ENCODE data around the gene ACTN1.

Gene ACTN1

DNA sequence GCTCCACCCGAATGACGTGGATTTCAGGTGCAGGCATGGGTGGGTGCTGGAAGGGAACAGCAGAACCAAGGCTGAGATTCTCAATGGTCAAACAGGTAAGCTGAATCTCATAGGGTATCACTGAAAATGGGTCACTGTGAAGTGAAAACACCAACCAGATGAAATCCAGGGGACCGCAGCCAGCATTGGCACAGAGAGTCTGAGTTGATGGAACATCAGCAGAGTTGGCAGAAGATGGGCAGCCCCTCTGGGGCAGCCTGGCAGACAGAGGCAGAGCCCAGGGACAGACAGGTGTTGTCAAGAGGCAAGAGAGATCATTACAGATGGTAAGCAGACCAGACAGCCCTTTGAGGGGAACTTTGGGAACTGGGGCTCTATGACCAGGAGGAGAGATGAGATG, 48.0 kb downstream of the ACTN1 start:
- no peaks in the 10 kb centered on the region for H3K79me2 ChIP-seq (ENCODE audit: insufficient read depth, low read length)
- H3K4me1 ChIP-seq (ENCODE audit: insufficient read depth, low read length, severe bottlenecking) = no peaks in the 10 kb centered on the region
- H2AFZ ChIP-seq (ENCODE audit: low read length) = no peak overlapping the region
- H3K4me2 ChIP-seq (ENCODE audit: low read length) = no peak overlapping the region
- no peak for TF ChIP-seq EZH2 (IDR thresholded peaks at IDR 0.05; ENCODE audit: borderline replicate concordance, low read length)
- TF ChIP-seq, protein P1, sequence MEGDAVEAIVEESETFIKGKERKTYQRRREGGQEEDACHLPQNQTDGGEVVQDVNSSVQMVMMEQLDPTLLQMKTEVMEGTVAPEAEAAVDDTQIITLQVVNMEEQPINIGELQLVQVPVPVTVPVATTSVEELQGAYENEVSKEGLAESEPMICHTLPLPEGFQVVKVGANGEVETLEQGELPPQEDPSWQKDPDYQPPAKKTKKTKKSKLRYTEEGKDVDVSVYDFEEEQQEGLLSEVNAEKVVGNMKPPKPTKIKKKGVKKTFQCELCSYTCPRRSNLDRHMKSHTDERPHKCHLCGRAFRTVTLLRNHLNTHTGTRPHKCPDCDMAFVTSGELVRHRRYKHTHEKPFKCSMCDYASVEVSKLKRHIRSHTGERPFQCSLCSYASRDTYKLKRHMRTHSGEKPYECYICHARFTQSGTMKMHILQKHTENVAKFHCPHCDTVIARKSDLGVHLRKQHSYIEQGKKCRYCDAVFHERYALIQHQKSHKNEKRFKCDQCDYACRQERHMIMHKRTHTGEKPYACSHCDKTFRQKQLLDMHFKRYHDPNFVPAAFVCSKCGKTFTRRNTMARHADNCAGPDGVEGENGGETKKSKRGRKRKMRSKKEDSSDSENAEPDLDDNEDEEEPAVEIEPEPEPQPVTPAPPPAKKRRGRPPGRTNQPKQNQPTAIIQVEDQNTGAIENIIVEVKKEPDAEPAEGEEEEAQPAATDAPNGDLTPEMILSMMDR (IDR thresholded peaks at IDR 0.05; ENCODE audit: low read length) = no peak
- no peaks in the 10 kb centered on the region for H3K9me2 ChIP-seq (ENCODE audit: low read depth, low read length)
- H3K36me3 ChIP-seq (ENCODE audit: insufficient read depth, low read length) = peaks cover 3% of the 10 kb centered on the region; the same call in 1 of the 2 replicates
- H3K9me3 ChIP-seq (ENCODE audit: low read length) = peaks cover 4% of the 10 kb centered on the region
- no peak overlapping the region for H3K27ac ChIP-seq (ENCODE audit: low read depth, low read length, poor library complexity, severe bottlenecking)
- H3K4me3 ChIP-seq (ENCODE audit: low read depth, low read length, poor library complexity, severe bottlenecking) = no peak overlapping the region
- no peaks in the 10 kb centered on the region for H4K20me1 ChIP-seq (ENCODE audit: insufficient read depth, low read length)
- H3K27me3 ChIP-seq (ENCODE audit: insufficient read depth, low read length) = no peaks in the 10 kb centered on the region; the same call in 1 of the 2 replicates
- no peaks in the 10 kb centered on the region for H3F3A ChIP-seq (ENCODE audit: insufficient read depth, low read length)
- H3K9ac ChIP-seq (ENCODE audit: low read length) = no peak overlapping the region

DNA sequence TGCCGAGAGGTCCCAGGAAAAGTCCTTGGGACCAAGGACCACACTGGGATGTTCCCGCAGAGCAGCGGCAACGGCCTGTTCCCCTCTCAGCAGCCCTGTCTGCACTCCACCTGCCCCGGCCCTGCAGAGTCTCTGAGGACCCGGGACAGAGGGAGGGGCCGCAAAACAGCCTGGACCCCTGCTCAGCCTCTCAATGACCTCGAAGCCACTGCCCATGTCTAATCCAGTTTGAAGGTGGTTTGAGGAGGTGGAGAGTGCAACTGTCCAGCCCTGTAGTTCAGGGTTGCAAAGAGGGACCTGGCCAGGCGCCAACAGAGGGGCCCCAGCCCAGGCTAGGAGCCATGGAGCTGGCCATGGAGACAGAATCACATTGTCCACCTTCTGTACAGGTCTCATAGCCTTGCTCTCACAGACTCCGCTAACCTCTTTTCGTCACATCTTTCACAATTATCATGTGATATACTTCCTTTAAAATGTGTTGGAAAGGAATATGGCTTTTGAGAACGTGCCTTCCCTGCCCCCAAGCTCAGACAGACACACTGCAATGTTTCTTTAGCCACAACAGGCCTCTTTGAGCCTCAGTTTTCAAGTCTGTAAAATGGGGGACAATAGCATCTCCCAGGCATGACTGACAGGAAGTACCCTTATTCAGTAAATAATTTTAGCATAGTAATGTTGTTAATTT, 49.3 kb downstream of the ACTN1 start:
- Histone ChIP-seq H3K4me1 (ENCODE audit: insufficient read depth, low read length, severe bottlenecking) (no peaks in the 10 kb centered on the region), H3K4me3 (ENCODE audit: low read depth, low read length, poor library complexity, severe bottlenecking) (no peak overlapping the region), H3K79me2 (ENCODE audit: insufficient read depth, low read length) (no peaks in the 10 kb centered on the region), H3F3A (ENCODE audit: insufficient read depth, low read length) (no peaks in the 10 kb centered on the region), H3K9me3 (ENCODE audit: low read length) (peaks cover 13% of the 10 kb centered on the region), H4K20me1 (ENCODE audit: insufficient read depth, low read length) (no peaks in the 10 kb centered on the region), H3K27me3 (ENCODE audit: insufficient read depth, low read length) (no peaks in the 10 kb centered on the region; the same call in 1 of the 2 replicates), H3K27ac (ENCODE audit: low read depth, low read length, poor library complexity, severe bottlenecking) (no peak overlapping the region), H3K4me2 (ENCODE audit: low read length) (no peak overlapping the region), H3K9ac (ENCODE audit: low read length) (no peak overlapping the region), H3K9me2 (ENCODE audit: low read depth, low read length) (no peaks in the 10 kb centered on the region), H2AFZ (ENCODE audit: low read length) (no peak overlapping the region), H3K36me3 (ENCODE audit: insufficient read depth, low read length) (peaks cover 3% of the 10 kb centered on the region; the same call in 1 of the 2 replicates)
- TF ChIP-seq, protein P1 (IDR thresholded peaks at IDR 0.05; ENCODE audit: low read length) = no peak
- TF ChIP-seq EZH2 (IDR thresholded peaks at IDR 0.05; ENCODE audit: borderline replicate concordance, low read length) = no peak

DNA sequence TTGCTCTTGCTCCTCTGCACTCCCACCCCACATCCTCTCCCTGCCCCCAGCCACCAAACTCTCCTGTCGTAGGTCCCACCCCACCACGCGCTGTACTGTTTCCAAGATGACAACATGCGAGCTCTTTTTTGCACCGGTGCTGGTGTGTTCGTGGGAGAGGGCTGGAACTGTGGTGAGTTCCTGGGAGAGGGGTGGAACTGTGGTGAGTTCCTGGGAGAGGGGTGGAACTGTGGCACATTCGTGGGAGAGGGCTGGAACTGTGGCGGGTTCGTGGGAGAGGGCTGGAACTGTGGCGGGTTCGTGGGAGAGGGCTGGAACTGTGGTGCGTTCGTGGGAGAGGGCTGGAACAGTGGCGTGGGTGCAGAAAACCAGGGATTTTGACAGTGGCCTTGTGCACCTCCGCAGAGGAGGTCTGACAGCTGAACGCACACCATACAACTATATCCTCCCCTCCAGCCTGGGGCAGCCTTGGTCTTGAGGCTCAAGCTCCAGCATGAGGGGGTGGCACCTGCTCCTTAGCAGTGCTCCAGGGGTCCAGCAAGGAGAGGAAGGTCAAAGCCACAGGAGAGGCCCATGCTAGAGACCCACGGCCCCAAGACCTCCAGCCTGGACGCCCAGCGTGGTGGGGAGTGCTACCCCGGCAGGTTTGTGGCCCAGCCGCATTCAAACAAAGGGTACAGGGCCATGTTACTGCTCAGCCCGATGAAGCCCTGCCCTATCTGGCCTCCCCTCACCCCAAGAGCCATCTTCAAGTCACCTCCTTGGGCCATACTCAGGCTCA, 50.1 kb downstream of the ACTN1 start:
- no peaks in the 10 kb centered on the region; the same call in 1 of the 2 replicates for H3K27me3 ChIP-seq (ENCODE audit: insufficient read depth, low read length)
- no peaks in the 10 kb centered on the region for H3K4me1 ChIP-seq (ENCODE audit: insufficient read depth, low read length, severe bottlenecking)
- no peaks in the 10 kb centered on the region for H3F3A ChIP-seq (ENCODE audit: insufficient read depth, low read length)
- H3K9ac ChIP-seq (ENCODE audit: low read length) = no peak overlapping the region
- TF ChIP-seq EZH2 (IDR thresholded peaks at IDR 0.05; ENCODE audit: borderline replicate concordance, low read length) = no peak
- TF ChIP-seq, protein P1 (IDR thresholded peaks at IDR 0.05; ENCODE audit: low read length) = no peak
- no peaks in the 10 kb centered on the region for H4K20me1 ChIP-seq (ENCODE audit: insufficient read depth, low read length)
- H2AFZ ChIP-seq (ENCODE audit: low read length) = no peak overlapping the region
- no peaks in the 10 kb centered on the region for H3K9me2 ChIP-seq (ENCODE audit: low read depth, low read length)
- H3K4me3 ChIP-seq (ENCODE audit: low read depth, low read length, poor library complexity, severe bottlenecking) = no peak overlapping the region
- H3K4me2 ChIP-seq (ENCODE audit: low read length) = no peak overlapping the region
- peaks cover 13% of the 10 kb centered on the region for H3K9me3 ChIP-seq (ENCODE audit: low read length)
- H3K27ac ChIP-seq (ENCODE audit: low read depth, low read length, poor library complexity, severe bottlenecking) = no peak overlapping the region
- no peaks in the 10 kb centered on the region for H3K79me2 ChIP-seq (ENCODE audit: insufficient read depth, low read length)
- H3K36me3 ChIP-seq (ENCODE audit: insufficient read depth, low read length) = peaks cover 3% of the 10 kb centered on the region; the same call in 1 of the 2 replicates
